HG02870 (cell line): Measurements from ENCODE around the gene MAD1L1.

Source experiments
- ATAC-seq: cut with Tn5 transposase; IDR thresholded peaks from one replicate; pipeline ENCODE4 v1.9.1; 2021; ENCODE audit warnings: mild to moderate bottlenecking, moderate library complexity; ENCODE audit not compliant: unreplicated experiment

MAD1L1 gene

DNA sequence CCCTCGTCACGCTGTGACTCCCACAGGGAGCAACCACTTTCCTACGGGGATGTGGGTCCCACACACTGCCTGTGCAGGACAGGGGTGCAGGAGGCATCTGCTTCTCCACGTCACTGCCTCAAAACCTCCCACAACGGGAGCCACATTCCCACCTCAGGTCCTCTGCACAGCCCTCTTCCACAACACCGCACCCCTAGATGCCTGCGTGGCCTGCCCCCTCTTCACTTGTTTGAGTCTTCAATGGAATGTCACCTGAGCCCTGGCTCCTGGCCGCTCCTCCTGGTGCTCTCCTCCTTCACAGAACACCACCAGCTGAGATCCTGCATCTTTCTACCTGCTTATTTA lies 73.6 kb downstream of the MAD1L1 start:
- no peak for ATAC-seq

DNA sequence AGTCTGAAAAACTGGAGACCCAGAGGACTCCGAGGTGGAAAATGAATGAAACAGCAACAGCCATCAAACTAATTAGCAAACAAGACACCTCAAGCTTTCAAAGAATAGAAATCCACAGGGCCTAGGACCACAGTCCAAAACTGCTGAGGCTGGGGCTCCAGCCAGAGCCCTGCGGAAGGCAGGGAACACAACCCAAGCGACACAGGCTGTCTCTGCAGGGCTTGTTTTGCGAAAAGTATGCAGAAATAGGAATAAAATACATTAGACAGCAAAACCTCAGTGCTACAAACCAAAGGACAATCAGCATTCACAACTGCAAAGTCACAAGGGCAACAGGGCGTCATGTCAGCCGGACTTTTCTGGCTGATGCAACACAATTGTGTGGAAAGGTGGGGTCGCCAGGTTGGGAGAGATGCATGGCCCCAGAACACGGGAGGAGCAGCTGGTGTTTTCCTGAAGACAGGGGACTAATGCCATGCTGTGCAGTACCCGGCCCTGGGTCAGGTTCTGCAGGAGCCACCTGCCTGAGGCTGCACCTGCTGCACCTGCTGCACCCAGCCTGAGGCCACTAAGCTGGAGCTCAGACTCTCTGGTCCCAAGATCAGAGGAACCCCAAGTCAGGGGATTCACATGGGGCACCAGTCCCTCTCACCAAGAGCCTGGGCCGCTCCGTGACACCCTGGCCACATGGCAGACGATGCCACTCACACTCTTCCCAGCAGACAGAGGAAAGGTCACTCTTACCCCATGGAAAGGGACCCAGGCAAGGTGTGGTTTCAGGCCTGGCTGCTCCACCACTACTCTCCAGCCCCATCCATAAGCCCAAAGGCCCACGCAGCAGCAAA lies 74.2 kb downstream of the MAD1L1 start:
- ATAC-seq = no peak

GRCh38 chr7:2157473-2158279 lies 75.1 kb downstream of the MAD1L1 start:
- ATAC-seq = no peak

GRCh38 chr7:2156756-2157472 lies 75.8 kb downstream of the MAD1L1 start:
- no peak for ATAC-seq

DNA sequence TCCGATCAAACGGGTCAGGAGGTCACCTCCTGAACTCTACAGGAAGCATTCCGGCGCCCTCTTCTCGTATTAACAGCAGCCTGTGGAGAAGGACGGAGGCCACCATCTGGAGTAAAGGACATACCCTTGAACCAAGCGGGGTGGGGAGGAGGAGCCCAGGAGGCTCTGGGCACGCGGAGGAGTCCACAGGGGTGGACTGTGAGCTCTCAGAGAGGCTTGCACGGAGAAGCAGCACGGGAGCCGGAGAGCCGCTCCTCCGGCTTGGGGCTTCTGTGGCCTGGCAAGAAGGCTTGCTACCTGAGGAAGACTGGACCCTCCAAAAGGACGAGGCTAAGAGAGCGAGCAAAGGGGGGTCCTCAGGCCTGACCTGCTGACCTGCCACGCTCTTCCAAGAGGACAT lies 77.9 kb downstream of the MAD1L1 start:
- no peak for ATAC-seq

DNA sequence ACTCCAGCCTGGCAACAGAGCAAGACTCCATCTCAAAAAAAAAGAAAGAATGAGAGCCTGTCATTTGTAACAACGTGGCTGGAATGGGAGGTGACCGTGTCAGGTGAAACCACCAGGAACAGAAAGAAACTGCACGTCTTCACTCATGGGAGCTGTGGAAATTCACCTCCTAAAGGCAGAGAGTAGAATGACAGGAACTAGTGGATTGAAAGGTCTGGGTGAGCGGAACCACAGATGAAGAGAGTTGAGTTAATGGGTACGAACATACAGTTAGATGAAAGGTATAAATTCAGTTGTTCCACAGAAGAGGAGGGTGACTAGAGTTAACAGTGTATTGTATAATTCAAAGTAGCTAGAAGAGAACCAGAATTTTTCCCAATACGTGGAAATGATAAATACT lies 78.6 kb downstream of the MAD1L1 start:
- no peak for ATAC-seq

- ATAC-seq = no peak
Measured at GRCh38 chr7:2152646-2153045, 80.1 kb downstream of the MAD1L1 start.

DNA sequence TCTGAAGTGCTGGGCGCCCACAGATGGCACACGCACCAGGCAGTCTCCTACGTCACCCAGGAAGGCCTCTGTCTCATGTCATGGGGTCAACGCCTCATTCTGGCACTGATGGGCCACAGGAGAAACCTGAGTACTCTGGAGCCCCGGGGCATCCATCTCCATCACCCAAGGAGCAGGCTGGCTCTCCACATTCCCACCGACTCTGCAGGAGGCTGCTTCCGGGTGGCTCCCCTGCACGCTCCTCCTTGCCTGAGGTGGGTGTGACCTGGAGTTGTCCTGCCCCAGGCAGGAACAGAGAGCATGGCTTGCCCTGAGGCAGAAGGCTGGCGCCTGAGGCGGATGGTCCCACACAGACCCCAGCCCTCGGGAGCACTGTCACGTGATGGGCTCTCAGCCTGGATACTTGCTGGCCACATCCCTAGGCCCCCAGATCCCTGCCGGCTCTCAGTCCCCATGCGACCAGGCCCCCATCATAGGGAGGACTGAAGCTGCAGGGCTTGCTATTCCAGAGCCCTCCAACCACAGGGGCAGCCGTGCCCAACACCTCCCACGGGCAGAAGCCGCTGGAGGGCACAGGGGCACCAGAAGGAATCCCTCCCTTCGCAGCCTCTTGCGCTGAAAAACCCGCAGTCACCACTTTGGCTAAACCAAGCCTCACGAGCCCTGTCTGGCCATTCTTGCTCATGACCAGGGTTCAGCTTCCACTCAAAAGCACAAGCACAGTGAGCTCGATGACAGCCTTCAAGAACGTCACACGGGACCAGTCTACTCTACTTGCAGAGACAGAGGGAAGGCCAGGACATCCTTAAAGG lies 80.7 kb downstream of the MAD1L1 start:
- ATAC-seq = no peak

DNA sequence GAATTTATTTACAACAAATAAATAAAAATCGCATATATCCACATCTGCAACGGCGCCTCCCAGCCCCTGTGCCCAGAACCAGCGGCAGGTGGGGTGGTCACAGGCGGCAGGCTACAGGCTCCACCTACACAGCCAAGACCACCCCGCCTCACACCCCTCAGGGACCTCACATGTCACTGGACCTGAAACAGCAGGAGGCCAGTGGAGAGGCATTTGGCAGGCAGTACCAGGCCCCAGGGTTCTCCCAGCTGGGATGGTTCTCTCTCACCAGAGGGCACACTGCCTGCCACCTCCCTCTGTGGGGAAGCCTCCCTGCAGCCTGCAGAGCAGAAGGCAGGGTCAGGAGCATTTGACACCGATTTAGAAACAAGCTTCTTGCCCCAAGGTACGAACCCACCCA lies 81.5 kb downstream of the MAD1L1 start:
- ATAC-seq = no peak

DNA sequence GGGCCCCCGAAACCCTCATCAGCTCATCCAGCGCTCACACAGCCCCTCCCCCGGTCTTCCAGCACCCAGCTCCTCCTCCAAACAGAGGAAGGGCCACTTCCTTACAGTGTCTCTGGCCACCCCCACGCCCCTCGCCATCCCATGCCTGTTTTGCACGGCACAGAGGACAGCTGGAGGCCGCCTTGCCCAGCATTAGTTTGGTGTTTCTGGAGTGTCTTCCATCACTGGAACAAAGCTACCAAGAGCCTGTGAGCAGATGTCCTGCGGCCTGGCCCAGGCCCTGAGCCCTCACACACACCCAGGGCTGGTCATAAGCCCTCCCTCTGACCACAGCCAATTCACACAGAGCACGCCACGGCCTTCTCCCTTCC lies 82.3 kb downstream of the MAD1L1 start:
- ATAC-seq = no peak

DNA sequence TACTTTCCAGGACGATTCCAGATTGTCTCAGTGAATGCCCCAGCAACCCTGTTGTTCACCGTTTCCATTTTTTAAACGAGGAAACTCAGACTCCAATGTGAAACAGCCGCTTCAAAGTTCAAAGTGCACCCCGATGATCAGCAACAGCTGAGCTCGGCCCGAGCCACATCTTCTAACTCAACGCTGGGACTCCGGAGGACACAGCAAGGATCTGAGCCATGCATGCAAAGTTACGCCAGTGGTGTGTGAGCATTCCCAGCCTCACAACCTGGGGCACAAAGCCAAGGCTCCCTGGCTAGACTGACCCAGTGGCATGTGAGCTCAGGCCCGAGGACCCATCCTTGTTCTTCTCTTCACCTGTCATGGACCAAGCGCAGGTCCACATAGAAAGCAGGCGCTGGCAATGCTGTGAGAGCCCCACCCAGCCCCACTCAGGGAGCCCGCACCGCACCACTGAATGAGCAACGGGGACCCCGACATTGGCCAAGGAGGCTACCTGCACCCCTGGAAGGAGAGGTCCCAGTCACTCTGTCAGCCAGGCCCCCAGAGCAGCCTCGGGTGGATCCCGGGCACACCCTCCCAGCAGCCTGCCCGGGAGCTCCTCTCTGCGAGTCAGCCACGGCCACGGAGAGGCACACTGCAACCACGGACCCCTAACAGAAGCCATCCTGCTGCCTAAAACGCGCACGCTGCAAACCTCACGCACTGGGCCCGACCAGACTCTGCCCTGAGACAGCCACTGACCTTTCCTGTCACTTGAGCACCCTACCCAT lies 82.9 kb downstream of the MAD1L1 start:
- no peak for ATAC-seq

GRCh38 chr7:2148814-2149213 lies 83.9 kb downstream of the MAD1L1 start:
- no peak for ATAC-seq

GRCh38 chr7:2148189-2148588 lies 84.6 kb downstream of the MAD1L1 start:
- ATAC-seq = no peak

- ATAC-seq = no peak
Measured at GRCh38 chr7:2146676-2147472, 85.9 kb downstream of the MAD1L1 start.

DNA sequence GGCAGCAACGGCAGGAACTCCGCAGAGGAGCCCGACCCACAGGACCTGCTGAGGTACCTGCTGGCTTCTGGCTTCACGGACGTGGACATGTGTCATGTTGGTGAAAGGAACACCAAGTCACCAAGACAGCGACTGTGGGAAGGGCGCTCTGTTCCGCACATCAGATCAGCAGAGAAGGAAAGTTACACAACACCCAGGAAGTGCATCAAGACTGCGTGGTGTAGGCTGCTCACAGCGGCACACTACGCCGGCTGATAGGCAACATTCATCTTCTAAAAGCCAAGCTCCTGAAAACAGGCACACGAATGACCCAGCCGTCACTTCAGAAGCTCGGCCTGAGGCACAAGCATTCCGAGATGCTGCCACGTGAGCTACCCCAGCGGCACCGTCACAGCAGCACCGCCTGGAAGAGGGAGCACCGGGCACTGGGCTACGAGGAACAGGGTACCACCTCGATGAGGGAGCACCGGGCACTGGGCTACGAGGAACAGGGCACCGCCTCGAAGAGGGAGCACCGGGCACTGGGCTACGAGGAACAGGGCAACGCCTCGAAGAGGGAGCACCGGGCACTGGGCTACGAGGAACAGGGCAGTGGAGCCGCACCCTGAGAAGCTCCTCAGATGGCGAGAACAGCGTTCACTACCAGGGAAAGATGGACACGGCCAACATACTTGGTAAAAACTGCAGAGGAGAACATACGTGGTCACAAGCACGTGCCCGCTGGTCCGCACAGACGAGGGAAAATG lies 86.7 kb downstream of the MAD1L1 start:
- no peak for ATAC-seq

GRCh38 chr7:2144926-2145325 lies 87.8 kb downstream of the MAD1L1 start:
- no peak for ATAC-seq

GRCh38 chr7:2143981-2144595 lies 88.7 kb downstream of the MAD1L1 start:
- no peak for ATAC-seq

DNA sequence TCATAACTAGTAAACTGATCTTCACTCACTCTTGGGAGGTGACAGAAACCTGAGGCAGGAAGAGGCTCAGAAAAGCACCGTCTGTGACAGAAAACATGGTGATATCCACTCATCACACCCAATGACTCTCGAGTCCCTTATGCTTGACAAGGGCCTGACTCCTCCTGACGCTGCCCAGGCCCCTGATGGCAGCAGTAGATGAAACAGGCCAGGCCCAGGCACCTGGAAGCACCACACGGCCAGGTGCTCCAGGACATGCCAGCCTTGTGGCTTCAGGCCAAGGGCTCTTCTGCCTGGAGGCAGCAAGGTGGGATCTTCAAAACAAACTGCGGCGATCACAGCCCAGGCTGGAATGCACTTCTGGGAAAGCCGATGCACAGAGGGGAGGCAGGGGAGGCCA lies 89.3 kb downstream of the MAD1L1 start:
- ATAC-seq = no peak
